BLaER1 treated with 17β-estradiol and CSF1 and Interleukin-3, amounts not matched to agents 10 nM and 100 nM (cell line): Measurements from ENCODE around the gene SMIM24.
A peak's percentile ranks its signal among the peaks of the same experiment; 100 is the strongest.
"Not testable (repeated sequence)": the region's sequence is repeated elsewhere in the genome, so short reads cannot be mapped to it uniquely, and the experiment has no call there.

ENCODE experiments used
- H3K27ac ChIP-seq, 11 experiments: shearing (Covaris generic); formaldehyde crosslinking; 2 replicates each; pipeline ENCODE4 v1.8.1; 2022
- H3K27me3 ChIP-seq, 11 experiments: shearing (Covaris generic); formaldehyde crosslinking; 2 replicates each; pipeline ENCODE4 v1.8.1; 2022
- H3K36me3 ChIP-seq, 11 experiments: shearing (Covaris generic); formaldehyde crosslinking; 2 replicates each; pipeline ENCODE4 v1.8.1; 2022
- H3K4me1 ChIP-seq, 10 experiments: shearing (Covaris generic); formaldehyde crosslinking; 2 replicates each; pipeline ENCODE4 v1.8.1; 2022
- H3K4me2 ChIP-seq, 11 experiments: shearing (Covaris generic); formaldehyde crosslinking; 2 replicates each; pipeline ENCODE4 v1.8.1; 2022
- H3K4me3 ChIP-seq, 10 experiments: shearing (Covaris generic); formaldehyde crosslinking; 2 replicates each; pipeline ENCODE4 v1.8.1; 2022
- H3K9ac ChIP-seq, 11 experiments: shearing (Covaris generic); formaldehyde crosslinking; 2 replicates each; pipeline ENCODE4 v1.8.1; 2022
- H3K9me3 ChIP-seq, 11 experiments: shearing (Covaris generic); formaldehyde crosslinking; replicated peaks in 1 of 11; 2 replicates each; pipeline ENCODE4 v1.8.1; 2022
- H4K20me1 ChIP-seq, 11 experiments: shearing (Covaris generic); formaldehyde crosslinking; 2 replicates each; pipeline ENCODE4 v1.8.1; 2022
- Cebpa-rat ChIP-seq, 11 experiments: shearing (Covaris generic); IDR thresholded peaks; 2 replicates each; pipeline ENCODE4 v1.8.1; 2022

SMIM24 gene

GRCh38 chr19:3511506-3512251, 31.4 kb upstream of the SMIM24 start:
- Histone ChIP-seq H3K9me3 (no peaks in the 10 kb centered on the region), H4K20me1 (peaks cover 92 to 95% (median 93%) of the 10 kb centered on the region in 11 experiments), H3K36me3 (peaks cover 19 to 62% (median 42%) of the 10 kb centered on the region in 11 experiments)

GRCh38 chr19:3510727-3511126, 30.4 kb upstream of the SMIM24 start:
- peaks cover 19 to 62% (median 42%) of the 10 kb centered on the region in 11 experiments for H3K36me3 ChIP-seq
- H3K4me1 ChIP-seq = peaks cover 52 to 78% (median 70%) of the 10 kb centered on the region in 10 experiments
- peaks cover 82 to 85% (median 84%) of the 10 kb centered on the region in 11 experiments for H4K20me1 ChIP-seq
- peak overlapping the region in 2 of 11 experiments; percentile 8 to 62; a peak in 2 of 22 replicates for H3K9ac ChIP-seq
- TF ChIP-seq Cebpa-rat (IDR thresholded peaks at IDR 0.05) = no peak
- H3K27me3 ChIP-seq = no peaks in the 10 kb centered on the region
- no peaks in the 10 kb centered on the region for H3K9me3 ChIP-seq
- no peak overlapping the region for H3K4me2 ChIP-seq
- no peak overlapping the region for H3K27ac ChIP-seq
- H3K4me3 ChIP-seq = no peak overlapping the region

More at GRCh38 chr19:3511506-3512251, 31.4 kb upstream of the SMIM24 start:
- Histone ChIP-seq H3K4me3 (no peak overlapping the region), H3K9ac (peak overlapping the region in 5 of 11 experiments; percentile 9 to 57 (median 33); a peak in 5 of 22 replicates), H3K27ac (no peak overlapping the region), H3K4me1 (peaks cover 62 to 88% (median 80%) of the 10 kb centered on the region in 10 experiments), H3K27me3 (no peaks in the 10 kb centered on the region), H3K4me2 (peak overlapping the region in 3 of 11 experiments; percentile 10 to 96 (median 90); a peak in 3 of 22 replicates)
- TF ChIP-seq Cebpa-rat (IDR thresholded peaks at IDR 0.05) = no peak

- Histone ChIP-seq H3K9ac (peak overlapping the region in 7 of 11 experiments; percentile 6 to 62 (median 59); a peak in 8 of 22 replicates), H3K4me2 (peak overlapping the region in 10 of 11 experiments; percentile 40 to 99 (median 76); a peak in 15 of 22 replicates), H4K20me1 (peaks cover 71 to 74% (median 72%) of the 10 kb centered on the region in 11 experiments), H3K4me3 (no peak overlapping the region), H3K36me3 (peaks cover 19 to 62% (median 42%) of the 10 kb centered on the region in 11 experiments), H3K4me1 (peaks cover 51 to 78% (median 70%) of the 10 kb centered on the region in 10 experiments), H3K9me3 (no peaks in the 10 kb centered on the region), H3K27me3 (no peaks in the 10 kb centered on the region), H3K27ac (peak overlapping the region in 1 of 11 experiments; percentile 38; a peak in 1 of 22 replicates)
- TF ChIP-seq Cebpa-rat (IDR thresholded peaks at IDR 0.05) = no peak
These were observed 29.3 kb upstream of the SMIM24 start for GRCh38 chr19:3509566-3509989.

- Histone ChIP-seq H3K4me3 (0 out of 20 replicates have a peak overlapping the region, but pooled peaks of 1 of the 10 experiments have one; percentile 5), H3K27ac (peak overlapping the region in 4 of 11 experiments; percentile 19 to 40 (median 29); a peak in 3 of 22 replicates), H4K20me1 (peaks cover 65 to 68% (median 66%) of the 10 kb centered on the region in 11 experiments), H3K4me2 (peak overlapping the region; percentile 40 to 99 (median 73)), H3K36me3 (peaks cover 19 to 59% (median 42%) of the 10 kb centered on the region in 11 experiments), H3K27me3 (no peaks in the 10 kb centered on the region), H3K9ac (peak overlapping the region; percentile 25 to 62 (median 46); a peak in 18 of 22 replicates), H3K9me3 (no peaks in the 10 kb centered on the region), H3K4me1 (peaks cover 45 to 74% (median 65%) of the 10 kb centered on the region in 10 experiments)
- TF ChIP-seq Cebpa-rat (IDR thresholded peaks at IDR 0.05) = no peak
These were observed 28.6 kb upstream of the SMIM24 start for GRCh38 chr19:3508771-3509535.

GRCh38 chr19:3508121-3508661, 27.9 kb upstream of the SMIM24 start:
- H3K27me3 ChIP-seq, H3K9me3 ChIP-seq: not testable (repeated sequence)
- Histone ChIP-seq H3K4me3 (0 out of 20 replicates have a peak overlapping the region, but pooled peaks of 2 of the 10 experiments have one; percentile 5 to 9), H3K27ac (peak overlapping the region in 3 of 11 experiments; percentile 20 to 40 (median 38); a peak in 2 of 22 replicates), H3K9ac (peak overlapping the region; percentile 25 to 62 (median 46); a peak in 16 of 22 replicates), H3K36me3 (peaks cover 19 to 52% (median 40%) of the 10 kb centered on the region in 11 experiments), H4K20me1 (peaks cover 57 to 60% (median 59%) of the 10 kb centered on the region in 11 experiments), H3K4me2 (peak overlapping the region; percentile 40 to 99 (median 73)), H3K4me1 (peaks cover 38 to 66% (median 58%) of the 10 kb centered on the region in 10 experiments)

GRCh38 chr19:3507371-3508120, 27.2 kb upstream of the SMIM24 start:
- Histone ChIP-seq H3K4me3 (peak overlapping the region; percentile 92 to 100 (median 96)), H3K27me3 (no peaks in the 10 kb centered on the region), H3K9ac (peak overlapping the region; percentile 94 to 100 (median 98)), H4K20me1 (peaks cover 50 to 53% (median 52%) of the 10 kb centered on the region in 11 experiments), H3K36me3 (peaks cover 19 to 45% (median 36%) of the 10 kb centered on the region in 11 experiments), H3K4me1 (peaks cover 32 to 61% (median 51%) of the 10 kb centered on the region in 10 experiments), H3K4me2 (peak overlapping the region; percentile 94 to 99 (median 96)), H3K27ac (peak overlapping the region in 8 of 11 experiments; percentile 35 to 97 (median 94); a peak in 11 of 22 replicates), H3K9me3 (no peaks in the 10 kb centered on the region)
- no peak for TF ChIP-seq Cebpa-rat (IDR thresholded peaks at IDR 0.05)

- peak overlapping the region; percentile 92 to 100 (median 96) for H3K4me3 ChIP-seq
- H3K4me1 ChIP-seq = peaks cover 32 to 52% (median 43%) of the 10 kb centered on the region in 10 experiments
- peak overlapping the region; percentile 94 to 99 (median 96) for H3K4me2 ChIP-seq
- H3K27ac ChIP-seq = peak overlapping the region; percentile 90 to 97 (median 94)
- H4K20me1 ChIP-seq = peaks cover 42 to 45% (median 43%) of the 10 kb centered on the region in 11 experiments
- H3K27me3 ChIP-seq = no peaks in the 10 kb centered on the region
- H3K9ac ChIP-seq = peak overlapping the region; percentile 94 to 100 (median 98)
- peaks cover 19 to 36% (median 32%) of the 10 kb centered on the region in 11 experiments for H3K36me3 ChIP-seq
- TF ChIP-seq Cebpa-rat (IDR thresholded peaks at IDR 0.05) = no peak
- H3K9me3 ChIP-seq = no peaks in the 10 kb centered on the region
These were observed 26.3 kb upstream of the SMIM24 start for GRCh38 chr19:3506384-3507340.
